GM19438 (cell line): ENCODE results near the gene CCNC.

Source experiments
- ATAC-seq: cut with Tn5 transposase; IDR thresholded peaks from one replicate; pipeline ENCODE4 v1.9.1; 2021; ENCODE audit warnings: low read depth; ENCODE audit not compliant: unreplicated experiment

Gene CCNC, protein sequence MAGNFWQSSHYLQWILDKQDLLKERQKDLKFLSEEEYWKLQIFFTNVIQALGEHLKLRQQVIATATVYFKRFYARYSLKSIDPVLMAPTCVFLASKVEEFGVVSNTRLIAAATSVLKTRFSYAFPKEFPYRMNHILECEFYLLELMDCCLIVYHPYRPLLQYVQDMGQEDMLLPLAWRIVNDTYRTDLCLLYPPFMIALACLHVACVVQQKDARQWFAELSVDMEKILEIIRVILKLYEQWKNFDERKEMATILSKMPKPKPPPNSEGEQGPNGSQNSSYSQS

DNA sequence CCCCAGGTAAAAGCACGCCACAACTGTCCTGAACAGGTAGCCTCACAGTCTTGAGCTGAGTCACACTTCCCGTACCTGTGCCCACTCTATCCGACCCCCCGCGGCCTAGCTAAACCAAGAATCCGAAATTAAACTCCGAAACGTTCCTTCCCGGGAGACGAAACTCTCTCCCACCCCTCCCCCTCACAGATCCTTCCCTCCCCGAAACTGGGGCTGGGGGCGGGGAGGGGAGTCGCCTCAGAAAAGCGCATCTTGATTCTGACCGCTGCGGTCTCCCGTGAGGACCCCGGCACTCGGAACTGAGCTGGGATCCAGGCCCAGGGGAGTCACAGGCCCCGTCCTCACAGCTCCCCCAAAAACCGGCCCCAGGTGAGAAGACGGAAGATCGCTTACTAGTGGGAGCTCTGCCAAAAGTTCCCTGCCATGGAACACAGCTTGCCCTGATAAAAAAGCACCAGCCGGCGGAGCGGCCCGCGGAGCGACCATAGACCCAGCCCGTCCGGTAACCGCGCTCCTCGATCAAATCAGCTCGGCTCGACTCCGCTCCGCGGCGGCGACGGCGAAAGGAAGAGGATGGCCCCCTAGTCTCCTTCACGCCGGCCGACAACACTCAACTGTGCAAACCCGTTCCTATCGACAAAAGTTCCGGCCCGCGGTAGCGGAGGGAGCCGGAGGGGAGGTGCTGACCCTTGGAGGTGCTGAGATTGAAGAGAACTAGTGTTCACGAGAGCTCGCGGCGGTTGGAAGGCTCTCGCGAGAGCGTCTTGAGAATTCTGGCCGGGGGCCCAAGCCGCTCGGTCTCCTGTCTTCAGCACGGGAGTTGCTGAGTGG lies at the start of gene CCNC:
CCNC (minus strand) TSS at position 558 of the 831 bp plus-strand sequence; CDS start at position 425, 133 bp downstream.
- peak; percentile 99 for ATAC-seq

DNA sequence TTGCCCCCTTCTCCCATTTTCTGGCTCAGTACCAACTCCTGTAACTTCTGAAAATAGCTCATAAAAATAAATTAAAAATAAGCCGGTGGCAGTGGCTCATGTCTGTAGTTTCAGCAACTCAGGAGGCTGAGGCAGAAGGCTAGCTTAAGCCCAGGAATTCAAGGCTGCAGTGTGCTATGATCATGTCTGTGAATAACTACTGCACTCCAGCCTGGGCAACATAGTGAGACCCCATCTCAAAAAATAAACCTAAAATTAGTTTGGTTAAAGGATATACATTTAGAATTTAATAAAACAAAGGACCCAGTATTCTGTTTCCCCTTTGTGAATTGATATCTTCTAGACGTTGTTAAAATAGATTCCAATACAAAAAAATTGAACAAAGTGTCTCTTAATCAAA lies 48.7 kb upstream of the CCNC start:
- ATAC-seq = no peak

DNA sequence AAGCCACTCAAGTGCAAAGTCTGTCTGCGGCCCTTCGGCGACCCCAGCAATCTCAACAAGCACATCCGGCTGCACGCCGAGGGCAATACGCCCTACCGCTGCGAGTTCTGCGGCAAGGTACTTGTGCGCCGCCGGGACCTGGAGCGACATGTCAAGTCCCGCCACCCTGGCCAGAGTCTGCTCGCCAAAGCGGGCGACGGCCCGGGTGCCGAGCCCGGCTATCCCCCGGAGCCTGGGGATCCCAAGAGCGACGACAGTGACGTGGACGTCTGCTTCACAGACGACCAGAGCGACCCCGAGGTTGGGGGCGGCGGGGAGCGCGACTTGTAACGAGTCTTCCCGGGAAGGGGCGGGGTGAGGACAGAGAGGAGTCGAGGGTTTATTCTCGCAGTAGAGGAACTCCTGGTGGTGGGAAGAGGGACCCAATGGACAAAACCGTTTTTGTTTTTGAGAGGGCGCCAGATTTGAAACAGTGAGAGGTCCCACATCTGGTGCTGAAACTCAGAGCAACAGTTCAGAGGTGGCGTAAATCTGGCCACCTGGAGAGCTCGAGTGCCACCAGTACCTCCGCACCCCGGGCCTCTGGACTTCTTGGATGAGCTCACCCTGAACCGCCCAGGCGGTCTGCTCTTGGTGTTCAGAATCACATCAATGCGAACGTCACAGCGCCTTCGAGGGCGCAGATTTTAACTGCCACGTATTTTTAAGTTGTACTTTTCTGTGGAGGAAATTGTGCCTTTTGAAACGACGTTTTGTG lies 46.1 kb upstream of the CCNC start:
- peak; percentile 22 for ATAC-seq

DNA sequence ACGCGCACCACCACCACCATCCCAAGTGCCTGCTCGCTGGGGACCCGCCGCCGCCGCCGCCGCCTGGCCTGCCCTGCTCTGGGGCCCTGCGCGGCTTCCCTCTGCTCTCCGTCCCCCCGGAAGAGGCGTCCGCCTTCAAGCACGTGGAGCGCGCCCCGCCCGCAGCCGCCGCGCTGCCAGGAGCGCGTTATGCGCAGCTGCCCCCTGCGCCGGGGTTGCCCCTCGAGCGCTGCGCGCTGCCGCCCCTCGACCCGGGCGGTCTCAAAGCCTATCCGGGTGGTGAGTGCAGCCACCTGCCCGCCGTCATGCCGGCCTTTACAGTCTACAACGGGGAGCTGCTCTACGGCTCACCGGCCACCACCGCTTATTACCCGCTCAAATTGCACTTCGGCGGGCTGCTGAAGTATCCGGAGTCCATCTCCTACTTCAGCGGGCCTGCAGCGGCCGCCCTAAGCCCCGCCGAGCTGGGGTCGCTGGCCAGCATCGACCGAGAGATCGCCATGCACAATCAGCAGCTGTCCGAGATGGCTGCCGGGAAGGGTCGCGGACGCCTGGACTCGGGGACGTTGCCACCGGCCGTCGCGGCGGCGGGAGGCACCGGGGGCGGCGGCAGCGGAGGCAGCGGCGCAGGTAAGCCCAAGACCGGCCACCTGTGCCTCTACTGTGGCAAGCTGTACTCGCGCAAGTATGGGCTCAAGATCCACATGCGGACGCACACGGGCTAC lies 45.4 kb upstream of the CCNC start:
- peak; percentile 62 for ATAC-seq

DNA sequence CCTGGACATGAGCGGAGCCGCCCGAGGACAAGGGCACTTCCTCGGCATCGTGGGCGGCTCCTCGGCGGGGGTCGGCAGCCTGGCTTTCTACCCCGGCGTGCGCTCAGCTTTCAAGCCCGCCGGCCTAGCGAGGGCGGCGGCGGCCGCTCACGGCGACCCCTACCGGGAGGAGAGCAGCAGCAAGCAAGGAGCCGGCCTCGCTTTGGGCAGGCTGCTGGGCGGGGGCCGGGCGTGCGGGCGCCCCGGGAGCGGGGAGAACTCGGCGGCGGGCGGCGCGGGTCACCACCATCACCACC lies 44.9 kb upstream of the CCNC start:
- peak; percentile 52 for ATAC-seq

DNA sequence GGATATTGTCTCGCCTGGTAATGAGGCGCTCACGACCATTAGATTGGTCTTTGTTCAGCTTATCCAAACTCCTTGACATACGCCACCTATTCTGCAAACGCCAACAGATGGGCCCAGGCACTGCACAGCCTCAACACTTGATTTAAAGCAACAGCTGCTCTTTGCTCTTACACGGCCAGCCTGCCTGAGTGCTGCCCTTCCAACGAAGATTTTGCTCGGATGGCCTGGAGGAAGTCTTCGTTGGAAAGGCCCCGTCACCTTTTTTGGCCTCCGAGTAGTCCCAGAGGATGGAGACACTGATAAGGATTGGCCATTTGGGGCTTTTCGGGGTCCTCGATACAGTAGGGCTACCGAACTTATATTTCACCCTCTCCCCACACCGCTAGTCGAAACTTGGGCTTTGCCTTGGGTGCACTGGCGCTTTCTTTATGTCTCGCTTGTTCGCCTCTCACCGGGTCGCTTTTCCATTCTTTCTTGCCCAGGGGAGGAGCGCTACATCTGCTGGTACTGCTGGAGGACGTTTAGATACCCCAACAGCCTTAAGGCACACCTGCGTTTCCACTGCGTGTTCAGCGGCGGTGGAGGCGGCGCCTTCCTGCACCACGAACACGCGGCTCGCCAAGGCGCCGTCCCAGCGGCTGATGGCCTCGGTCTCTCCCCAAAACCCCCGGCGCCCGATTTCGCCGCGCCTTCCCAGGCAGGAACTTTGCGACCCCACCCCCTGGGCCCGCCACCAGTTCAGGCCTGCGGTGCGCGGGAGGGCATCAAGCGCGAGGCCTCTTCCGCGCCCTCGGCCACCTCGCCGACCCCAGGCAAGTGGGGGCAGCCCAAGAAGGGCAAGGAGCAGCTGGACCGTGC lies 44.3 kb upstream of the CCNC start:
- ATAC-seq = peak; percentile 0

DNA sequence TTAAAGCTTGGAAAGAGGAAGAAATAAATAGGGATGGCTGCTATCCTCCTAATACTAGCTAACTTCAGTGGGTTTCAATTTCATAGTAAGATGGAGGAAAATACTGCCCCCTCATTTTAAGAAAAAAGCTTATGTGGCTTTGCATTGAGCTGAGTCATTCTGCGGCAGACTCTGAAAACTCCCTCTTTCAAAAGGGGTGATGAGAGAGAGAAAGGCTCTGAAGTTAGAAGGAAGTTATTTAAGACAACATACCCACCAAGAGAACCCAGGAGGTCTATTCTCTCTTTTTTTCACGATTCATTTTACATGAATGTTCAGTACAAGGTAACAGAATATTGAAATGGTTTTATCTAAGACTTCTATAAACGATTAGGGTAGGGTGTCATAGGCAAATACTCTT lies 42.7 kb upstream of the CCNC start:
- peak; percentile 40 for ATAC-seq

DNA sequence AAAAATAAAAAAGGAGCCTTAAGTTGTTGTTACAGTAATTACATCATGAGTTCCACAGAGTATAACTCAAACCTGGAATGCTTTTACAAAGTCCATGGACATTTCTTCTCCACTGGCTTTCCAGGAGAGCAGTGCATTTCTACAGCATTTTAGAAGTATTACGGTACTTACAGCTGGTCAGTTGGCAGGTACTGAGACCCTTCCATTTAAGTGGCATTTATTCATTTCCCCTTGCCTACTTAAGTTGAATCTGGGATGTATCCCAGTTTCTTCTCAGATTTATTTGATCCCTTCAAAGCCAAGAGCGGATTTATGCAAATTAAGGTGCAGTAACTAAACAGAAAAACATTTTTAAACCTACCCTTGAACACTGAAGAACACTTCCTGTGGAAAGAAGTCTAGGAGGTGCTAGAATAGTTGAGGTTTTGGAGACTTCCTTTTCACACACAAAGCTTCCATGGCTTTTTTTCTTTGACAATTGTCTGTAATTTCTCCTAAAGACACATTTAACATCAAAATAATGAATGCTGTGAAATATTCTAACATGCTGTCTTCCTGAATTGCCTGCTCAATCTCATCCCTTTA lies 41.5 kb upstream of the CCNC start:
- no peak for ATAC-seq

DNA sequence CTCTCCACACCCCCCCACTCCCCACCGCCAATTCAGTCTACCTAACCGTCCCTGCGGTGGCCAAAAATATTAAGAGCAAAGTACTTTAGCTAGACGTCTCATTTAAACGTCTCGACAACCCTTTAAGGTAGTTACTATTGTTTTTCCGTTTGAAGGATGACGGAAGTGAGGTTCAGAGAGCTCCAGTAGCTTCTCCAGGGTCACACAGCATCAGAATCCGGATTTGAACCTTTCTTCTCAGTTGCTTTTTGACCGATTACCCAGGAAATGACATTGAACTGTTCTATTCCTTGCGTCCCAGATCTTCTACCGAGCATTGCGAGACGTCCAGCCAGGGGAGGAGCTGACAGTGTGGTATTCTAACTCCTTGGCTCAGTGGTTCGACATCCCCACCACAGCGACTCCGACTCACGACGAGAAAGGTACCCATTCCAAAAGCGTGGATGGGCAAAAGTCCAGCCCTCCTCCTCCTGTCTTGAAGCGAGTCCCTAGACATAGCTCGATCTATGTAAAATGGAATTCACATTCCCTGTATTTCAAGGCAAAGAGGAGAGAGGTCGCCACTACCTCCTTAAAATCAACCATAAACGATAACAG lies 40.5 kb upstream of the CCNC start:
- ATAC-seq = no peak

DNA sequence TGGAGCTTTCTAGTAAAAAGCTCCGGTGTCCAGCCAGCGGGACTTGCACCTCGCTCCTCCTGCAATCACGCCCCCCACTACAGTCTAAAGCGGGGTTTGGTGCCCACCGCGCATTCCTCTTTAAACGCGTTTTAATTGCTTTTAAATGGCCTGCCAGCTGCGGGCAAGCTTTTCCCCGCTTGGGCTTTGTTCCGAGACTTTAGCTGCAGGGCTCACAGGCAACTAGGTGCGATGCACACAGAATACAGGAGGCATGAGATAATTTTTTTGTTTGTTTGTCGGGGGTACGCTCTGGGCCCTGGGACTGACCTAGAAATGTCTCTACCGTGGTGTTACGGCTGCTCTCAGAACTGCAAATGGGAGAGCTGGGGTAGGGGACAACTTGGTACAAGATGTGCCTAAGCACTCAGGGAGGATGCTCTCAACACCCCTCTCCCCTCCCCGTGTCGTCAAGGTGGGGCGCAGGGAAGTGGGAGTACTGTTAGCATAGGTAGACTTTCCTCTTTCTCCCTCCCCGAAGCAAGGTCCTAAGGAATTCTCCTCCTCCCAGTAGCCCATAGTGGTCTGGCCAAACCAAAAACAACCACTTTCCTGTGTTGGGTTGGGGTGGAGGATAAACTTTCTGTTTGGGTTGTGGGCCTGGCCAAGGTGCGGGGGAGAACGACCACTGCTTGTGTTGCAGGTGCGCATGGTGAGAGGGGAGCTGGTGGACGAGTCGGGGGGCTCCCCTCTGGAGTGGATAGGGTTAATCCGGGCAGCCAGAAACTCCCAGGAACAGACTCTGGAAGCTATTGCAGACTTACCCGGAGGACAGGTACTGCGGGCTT lies 39.8 kb upstream of the CCNC start:
- no peak for ATAC-seq

DNA sequence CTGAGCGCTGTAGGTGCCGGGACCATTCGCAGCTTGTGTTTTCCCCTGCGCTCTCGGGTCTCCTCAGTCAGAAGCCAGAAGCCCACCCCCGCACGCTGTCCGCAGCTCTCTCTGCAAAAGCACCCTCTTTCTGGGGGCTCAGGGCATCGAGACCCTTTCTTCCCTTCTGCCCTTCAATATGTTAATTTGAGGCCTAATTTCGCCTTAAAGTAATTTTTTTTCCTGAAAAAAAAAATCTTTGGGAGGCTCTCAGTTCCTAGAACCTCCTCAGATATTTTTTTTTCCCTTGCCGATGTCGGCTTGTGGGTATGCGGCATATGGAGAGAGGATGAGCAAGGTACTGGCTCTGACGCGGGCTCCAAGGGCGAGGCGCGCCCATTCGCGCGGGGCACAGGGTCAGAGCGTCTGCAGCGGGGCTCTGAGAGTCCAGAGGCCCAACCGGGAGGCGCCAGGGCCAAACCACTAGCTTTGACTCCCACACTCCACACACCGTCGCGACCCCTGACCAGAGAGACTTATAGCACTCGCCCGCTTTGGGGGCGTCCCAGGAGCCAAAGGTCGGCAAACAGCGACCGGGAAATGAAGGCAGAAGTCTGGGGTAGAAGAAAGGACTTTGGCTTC lies 39.1 kb upstream of the CCNC start:
- ATAC-seq = no peak

DNA sequence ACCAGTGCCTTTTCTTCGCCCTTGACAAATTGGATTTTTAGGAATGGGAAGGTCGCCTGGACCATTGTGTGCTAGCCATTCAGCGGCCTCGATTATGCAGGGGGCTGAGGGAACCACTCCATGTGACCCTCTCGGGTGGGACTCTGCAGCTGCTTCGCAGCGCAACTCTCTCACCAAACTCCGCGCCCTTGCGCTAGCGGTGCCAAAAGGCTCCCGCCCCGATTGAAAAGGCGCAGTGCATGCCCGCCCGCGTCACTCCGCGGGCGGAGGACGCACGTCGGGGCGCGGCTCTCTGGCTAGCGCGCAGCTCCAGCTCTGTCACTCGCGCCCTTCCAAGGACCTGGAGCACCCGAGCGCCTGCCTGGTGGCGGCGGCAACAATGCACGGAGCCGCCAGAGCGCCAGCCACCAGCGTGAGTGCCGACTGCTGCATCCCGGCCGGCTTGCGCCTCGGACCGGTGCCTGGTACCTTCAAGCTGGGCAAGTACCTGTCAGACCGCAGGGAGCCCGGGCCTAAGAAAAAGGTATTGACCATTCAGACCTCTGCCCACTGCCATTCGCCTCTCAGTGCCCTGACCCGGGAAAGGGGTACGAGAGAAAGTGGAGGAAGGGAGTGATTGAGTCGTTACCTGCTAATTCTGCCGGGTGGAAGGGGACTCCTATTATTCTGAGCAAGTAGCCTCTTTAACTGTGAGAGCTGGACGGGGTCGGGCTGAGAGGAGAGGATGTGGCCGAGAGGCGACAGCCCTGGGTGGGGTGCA lies 38.4 kb upstream of the CCNC start, which contains the start of gene PRDM13:
PRDM13 (plus strand) TSS at position 178 of the 760 bp plus-strand sequence; CDS start at position 380, 202 bp downstream.
- ATAC-seq = no peak

DNA sequence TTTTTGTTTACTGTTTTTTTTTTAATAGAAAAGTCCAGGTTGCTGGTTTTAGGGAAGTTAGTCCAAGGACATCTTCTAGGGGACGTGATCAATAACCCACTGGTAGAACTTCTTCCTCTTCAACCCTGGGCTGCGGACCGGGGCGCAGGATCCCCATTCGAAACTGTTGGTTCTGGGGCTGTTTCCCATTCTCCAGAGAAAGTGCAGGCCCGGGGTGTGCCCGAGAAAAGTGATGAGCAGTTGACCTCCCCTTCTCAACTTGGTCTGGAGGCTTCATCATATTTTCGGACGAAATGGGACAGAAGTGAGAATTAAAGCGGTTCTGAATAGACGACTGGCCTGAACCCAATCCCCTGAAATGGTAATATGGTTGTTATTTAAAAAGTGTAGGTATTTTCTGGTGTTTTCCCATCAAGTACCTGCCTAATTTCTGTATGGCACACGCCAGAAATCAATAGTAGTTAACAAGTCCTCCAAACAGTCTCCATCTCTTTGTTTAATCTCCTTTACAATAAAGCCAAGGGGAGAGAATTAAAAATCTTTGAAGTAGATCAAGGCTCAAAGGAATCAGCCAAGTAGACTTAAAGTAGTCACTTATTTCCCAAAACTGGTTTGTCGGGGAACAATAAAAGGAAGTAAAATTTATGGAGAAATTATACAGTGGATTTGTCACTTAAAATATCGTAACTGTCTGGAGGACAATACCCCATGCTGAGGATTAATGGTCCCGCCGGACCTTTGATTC lies 37.6 kb upstream of the CCNC start:
- no peak for ATAC-seq

DNA sequence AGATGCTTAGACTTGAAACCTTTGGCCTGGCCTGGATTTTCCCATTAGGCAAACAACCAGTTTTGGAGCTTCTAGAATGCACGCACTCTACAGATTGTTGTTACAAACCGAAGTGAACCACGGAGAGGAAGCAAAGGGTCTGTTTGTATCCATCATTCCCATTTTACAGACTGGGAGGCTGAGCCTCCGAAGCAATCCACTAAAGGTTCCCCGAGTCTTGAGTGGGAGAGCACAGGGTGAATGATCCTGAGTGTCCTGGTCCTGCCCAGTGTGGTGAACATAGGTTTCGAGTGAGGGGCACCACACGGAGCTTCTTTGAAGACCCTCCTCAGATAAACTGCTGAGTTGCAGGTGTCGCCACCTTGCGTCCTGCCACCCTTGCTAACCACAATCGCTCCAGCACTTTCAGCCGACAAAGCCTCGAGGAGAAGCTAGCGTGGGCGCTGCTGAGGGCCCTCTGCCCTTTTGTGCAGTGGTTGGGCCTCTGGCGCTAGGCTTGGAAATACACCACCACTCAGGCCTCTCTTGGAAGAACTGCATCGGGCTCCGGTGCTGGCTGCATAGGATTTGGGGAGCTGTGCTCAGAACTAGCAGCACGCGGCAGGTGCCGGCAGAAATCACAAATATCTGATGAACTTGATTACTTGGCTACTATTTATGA lies 36.7 kb upstream of the CCNC start:
- ATAC-seq = no peak

DNA sequence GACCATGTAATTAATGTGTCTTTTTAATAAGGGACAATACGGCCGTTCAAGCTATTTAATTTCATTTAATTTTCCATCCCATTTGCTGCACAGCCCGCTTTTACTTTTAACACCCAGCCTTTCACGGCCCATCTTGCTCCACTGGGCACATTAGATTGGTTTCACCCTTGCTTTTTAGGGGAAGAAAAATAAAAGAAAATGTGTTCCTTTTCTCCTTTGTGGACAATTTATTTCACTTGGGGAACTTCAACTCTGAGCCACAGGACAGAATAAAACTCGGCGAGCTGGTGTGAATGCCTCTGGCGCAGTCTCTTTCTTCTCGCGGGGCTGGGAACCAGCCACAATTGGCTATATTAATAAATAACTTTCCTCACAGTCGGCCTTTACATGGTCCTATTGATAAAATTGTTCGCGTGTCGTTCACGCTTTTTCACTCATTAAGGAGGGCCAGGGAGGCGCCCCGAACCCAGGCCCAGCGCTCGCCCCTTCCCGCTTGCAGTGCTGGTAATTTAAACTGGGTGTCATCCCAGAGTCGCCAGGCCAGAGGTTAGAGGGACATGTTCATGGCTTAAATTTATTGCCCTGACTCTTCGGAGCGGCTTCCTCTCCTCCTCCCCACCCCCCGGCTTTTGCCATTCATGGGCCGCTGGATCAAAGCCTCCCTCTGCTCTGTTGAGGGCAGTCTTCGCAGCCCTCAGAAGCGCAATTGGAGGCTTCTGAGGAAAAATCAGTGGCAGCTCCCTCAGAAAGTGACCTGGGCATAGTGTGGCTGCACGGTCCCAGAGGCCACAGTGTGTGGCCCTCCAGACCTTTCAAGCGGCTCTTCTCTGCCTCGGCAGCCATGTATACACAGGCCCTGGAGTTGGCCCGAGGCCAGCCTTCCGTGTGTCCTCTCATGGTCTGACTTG lies 36.0 kb upstream of the CCNC start:
- no peak for ATAC-seq
